GM12875 (cell line): ENCODE measurements around the gene GCLC.
"Not testable (repeated sequence)": the region's sequence is repeated elsewhere in the genome, so short reads cannot be mapped to it uniquely, and the experiment has no call there.

Experiments
- H3K4me3 ChIP-seq: one replicate; pipeline ENCODE4 v1.5.1; 2011; ENCODE audit warnings: low read depth, low read length, control low read depth
- TF ChIP-seq, protein P1 (sequence below): IDR thresholded peaks from 2 replicates; pipeline ENCODE4 v1.5.1; 2011; ENCODE audit warnings: low read depth, mild to moderate bottlenecking, control low read depth, inconsistent platforms, low read length, moderate library complexity, borderline replicate concordance; ENCODE audit not compliant: insufficient read depth

GCLC gene

GRCh38 chr6:53573299-53573698 is 28.4 kb upstream of the GCLC start:
- TF ChIP-seq, protein P1, sequence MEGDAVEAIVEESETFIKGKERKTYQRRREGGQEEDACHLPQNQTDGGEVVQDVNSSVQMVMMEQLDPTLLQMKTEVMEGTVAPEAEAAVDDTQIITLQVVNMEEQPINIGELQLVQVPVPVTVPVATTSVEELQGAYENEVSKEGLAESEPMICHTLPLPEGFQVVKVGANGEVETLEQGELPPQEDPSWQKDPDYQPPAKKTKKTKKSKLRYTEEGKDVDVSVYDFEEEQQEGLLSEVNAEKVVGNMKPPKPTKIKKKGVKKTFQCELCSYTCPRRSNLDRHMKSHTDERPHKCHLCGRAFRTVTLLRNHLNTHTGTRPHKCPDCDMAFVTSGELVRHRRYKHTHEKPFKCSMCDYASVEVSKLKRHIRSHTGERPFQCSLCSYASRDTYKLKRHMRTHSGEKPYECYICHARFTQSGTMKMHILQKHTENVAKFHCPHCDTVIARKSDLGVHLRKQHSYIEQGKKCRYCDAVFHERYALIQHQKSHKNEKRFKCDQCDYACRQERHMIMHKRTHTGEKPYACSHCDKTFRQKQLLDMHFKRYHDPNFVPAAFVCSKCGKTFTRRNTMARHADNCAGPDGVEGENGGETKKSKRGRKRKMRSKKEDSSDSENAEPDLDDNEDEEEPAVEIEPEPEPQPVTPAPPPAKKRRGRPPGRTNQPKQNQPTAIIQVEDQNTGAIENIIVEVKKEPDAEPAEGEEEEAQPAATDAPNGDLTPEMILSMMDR = no peak
- H3K4me3 ChIP-seq = no peak overlapping the region

DNA sequence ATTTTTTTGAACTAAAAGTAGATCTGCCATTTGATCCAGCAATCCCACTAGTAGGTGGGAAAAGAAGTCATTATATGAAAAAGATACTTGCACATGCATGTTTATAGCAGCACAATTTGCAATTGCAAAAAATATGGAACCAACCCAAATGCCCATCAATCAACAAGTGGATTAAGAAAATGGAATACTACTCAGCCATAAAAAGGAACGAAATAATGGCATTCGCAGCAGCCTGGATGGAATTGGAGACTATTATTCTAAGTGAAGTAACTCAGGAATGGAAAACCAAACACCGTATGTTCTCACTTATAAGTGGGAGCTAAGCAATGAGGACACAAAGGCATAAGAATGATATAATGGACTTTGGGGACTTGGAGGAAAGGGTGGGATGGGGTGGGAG is 27.5 kb upstream of the GCLC start:
- not testable (repeated sequence) for H3K4me3 ChIP-seq

DNA sequence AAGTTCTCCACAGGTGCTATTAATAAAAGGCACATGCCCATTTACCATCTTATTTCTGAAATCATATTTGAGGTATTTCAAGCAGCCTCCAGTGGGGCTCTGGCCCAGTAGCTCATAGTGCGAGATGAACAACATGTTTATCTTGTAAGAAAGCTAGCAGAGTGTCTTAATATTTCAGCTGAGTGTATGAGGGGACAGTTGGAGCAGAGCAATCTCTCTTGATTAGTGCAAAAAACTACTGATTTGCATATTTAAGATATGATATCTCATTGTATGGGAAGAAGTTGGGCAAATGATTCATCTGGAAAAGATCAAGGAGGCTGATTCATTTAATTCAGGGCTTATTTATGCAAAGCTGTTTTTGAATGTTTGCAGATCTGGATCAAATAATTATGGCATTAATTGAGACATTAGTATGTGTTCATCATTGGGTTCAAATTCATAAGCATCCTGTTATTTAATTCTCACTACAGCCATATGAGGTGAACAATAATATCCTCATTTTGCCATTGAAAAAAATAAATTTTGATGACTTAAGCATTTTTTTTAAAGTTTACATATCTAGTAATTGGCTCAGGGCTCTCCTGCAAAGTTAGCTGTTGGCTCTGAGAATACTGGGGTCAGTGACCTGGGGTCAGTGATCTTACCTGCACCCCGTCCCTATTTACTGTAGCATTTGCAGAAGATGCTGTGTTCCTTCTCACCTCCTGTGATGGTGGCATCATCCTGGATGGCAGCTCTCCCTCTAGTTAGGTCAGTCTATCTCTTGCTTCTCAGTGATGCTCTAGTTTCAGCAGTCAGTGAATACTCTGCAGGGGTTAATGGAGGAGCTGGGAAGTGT is 24.1 kb upstream of the GCLC start:
- TF ChIP-seq, protein P1 = no peak
- no peak overlapping the region for H3K4me3 ChIP-seq

DNA sequence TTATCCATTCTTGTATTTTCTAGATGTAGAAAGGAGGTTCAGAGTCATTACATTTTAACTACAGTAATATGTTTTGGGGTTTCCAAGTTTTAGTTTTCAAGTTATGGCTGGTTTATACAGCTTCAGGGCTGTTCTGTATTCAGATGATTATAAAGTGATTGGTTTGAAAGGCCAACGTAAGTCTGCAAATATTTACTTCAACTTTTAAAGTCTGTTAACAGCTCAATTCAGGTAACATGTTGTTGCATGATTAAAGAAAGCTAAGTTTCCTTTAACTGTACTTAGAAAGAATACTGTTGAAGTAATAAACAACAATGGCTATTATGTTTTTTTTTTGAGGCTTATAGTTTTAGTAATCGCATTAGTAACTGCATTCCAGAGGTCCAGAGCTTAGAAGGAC is 22.8 kb upstream of the GCLC start:
- no peak overlapping the region for H3K4me3 ChIP-seq
- TF ChIP-seq, protein P1 = no peak

DNA sequence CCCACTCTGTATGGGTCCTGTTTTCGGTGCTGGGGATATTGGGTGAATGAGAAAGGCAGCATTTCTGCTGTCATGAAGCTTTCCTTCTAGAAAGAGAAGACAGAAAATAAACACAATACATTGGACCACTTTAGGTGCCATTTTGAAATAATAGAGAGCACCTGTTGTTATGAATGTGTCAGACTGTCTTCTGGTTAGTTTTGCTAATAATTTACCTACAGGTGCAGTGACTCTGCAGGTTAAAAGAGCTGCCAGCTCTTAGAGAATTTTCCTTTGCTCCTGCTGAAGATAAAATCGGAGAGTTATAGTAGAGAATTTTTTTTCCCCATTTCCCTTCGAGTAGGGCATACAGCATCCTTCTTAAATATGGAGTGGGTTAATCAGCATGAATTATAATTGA is 21.9 kb upstream of the GCLC start:
- H3K4me3 ChIP-seq = no peak overlapping the region
- TF ChIP-seq, protein P1 = no peak

- TF ChIP-seq, protein P1 = no peak
- H3K4me3 ChIP-seq = no peak overlapping the region
Observed at GRCh38 chr6:53565886-53566285, 21.0 kb upstream of the GCLC start.

DNA sequence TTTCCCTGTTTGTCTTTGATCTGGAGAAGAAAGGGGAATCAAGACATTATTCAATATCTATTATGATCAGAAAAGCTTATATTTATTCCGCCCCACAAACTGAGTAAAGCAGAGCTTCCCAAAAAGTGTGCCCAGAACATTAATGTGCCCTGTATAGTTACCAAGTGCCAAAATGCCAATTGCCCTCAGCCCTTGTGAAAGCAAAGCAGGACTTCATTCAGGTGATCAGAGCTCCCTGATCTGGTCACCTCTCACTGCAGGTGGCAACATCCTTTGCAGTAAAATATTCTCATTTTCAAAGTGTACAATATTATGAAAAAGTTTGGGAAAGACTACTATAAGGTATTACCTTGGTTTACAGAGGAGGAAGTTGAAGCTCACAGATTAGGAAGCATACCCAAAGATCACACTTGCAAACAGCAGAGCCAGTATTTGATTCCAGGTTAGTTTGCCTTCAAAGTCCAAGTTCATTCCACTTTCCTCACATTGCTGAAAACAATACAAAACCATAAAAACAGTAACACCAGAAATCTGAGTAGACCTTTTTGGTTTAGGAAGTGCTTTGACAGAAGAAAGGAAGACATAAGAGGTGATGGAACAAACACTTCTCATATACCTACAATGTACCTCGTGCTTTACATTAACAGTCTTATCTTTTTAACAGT is 19.6 kb upstream of the GCLC start:
- TF ChIP-seq, protein P1 = no peak
- no peak overlapping the region for H3K4me3 ChIP-seq
